ENCODE results near the gene DNAJB8. TPM values are rescaled to one million over a fixed set of nuclear protein-coding genes. Genes with fewer than 3 reads are reported as not detected.

The DNAJB8 gene
- total RNA-seq, 1 donor from 2014 or later = not detected

DNA sequence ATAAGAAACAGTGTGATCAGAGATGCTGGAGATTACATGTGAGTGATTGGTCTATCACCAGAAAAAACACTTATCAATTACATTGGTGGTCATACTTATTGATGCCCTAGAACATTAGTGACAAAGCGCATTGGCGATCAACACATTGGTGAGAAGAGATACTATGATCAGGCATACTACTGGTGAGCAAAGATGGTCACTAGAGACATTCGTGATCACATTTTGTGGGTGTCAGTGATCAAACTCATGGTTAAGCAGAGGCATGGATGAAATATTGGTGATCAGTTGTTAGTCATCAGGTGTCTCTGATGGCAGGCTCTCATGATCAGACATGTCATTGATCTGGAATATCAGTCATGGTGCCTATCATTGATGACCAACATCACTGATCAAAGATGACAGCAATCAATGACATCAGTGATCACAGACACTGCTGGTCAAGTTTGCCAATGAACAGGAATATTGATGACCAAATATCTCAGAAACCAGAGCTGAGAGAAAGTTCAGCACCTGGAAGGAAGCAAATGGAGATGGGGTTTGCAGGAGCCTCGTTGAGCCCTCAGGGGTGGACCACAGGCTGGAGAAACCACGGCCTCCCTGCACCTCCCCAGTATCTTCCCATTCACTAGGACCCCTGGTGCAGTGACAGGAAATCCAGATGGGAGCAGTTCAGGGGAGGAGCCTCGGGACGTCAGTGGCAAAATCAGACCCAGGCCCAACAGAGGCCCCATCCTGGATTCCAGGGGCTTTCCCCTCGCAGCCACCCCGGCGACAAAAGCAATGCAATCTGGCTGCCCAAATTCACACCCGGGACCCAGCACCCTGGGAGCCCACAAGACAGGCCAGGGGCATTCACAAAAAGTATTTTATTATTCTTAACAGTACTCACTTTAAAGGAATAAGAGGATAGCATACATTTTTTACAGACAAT lies 12.2 kb upstream of the DNAJB8 start:
- no peak for ATAC-seq
- Histone ChIP-seq H3K4me1 (peaks cover 23% of the 10 kb centered on the region), H3K36me3 (peaks cover 10% of the 10 kb centered on the region), H3K9me3 (no peaks in the 10 kb centered on the region), H3K27ac (no peak overlapping the region), H3K27me3 (ENCODE audit: low read depth) (peaks cover 44% of the 10 kb centered on the region), H3K4me3 (no peak overlapping the region)
- DNase-seq = no peak
- intact Hi-C loops (cut with DNase I) = no loop called here
- TF ChIP-seq, protein P1, sequence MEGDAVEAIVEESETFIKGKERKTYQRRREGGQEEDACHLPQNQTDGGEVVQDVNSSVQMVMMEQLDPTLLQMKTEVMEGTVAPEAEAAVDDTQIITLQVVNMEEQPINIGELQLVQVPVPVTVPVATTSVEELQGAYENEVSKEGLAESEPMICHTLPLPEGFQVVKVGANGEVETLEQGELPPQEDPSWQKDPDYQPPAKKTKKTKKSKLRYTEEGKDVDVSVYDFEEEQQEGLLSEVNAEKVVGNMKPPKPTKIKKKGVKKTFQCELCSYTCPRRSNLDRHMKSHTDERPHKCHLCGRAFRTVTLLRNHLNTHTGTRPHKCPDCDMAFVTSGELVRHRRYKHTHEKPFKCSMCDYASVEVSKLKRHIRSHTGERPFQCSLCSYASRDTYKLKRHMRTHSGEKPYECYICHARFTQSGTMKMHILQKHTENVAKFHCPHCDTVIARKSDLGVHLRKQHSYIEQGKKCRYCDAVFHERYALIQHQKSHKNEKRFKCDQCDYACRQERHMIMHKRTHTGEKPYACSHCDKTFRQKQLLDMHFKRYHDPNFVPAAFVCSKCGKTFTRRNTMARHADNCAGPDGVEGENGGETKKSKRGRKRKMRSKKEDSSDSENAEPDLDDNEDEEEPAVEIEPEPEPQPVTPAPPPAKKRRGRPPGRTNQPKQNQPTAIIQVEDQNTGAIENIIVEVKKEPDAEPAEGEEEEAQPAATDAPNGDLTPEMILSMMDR (IDR thresholded peaks at IDR 0.05) = no peak

DNA sequence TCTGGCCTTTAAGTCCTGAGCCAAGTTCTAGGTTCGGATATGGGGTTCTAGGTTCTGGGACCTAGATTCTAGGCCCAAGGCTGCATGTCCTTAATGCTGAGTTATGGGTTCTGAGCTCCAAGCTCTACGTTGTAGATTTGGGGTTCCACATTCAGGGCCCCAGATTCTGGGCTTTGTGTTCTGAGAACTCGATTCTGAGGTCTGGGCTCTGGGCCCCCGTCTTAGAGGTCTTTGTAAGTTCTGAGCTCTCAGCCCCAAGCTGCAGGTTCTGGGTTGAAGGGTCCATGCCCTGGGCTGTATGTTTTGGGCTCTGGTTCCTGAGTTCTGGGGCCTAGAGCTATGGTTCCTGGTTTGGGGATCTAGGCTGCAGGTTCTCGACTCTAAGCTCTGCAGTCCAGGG lies 10.0 kb upstream of the DNAJB8 start:
- intact Hi-C loops (cut with DNase I) = no loop called here
- Histone ChIP-seq H3K9me3 (no peaks in the 10 kb centered on the region), H3K27me3 (ENCODE audit: low read depth) (peaks cover 23% of the 10 kb centered on the region), H3K4me1 (peaks cover 10% of the 10 kb centered on the region), H3K27ac (no peak overlapping the region), H3K36me3 (peaks cover 10% of the 10 kb centered on the region), H3K4me3 (no peak overlapping the region)
- no peak for DNase-seq
- ATAC-seq = no peak
- TF ChIP-seq, protein P1 (IDR thresholded peaks at IDR 0.05) = no peak

DNA sequence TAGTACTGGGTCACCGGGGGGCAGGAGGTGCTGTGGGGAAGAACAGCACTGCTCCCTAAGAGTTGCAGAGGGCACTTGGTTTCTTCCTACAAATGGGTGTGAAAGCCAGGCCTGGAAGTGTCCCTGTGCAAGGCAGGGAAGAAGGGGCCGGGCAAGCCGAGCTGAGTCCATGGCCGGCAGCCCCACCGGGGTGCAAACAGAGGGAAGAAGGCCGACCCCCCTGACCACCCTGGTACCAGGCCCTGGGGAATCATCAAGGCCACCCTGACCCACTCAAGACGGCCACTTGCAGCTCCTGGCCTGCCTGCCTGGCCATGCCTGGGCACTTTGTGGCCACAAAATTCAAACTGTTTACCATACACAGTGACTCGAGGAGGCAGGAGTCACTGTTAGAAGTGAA lies 8.7 kb upstream of the DNAJB8 start:
- no peak for ATAC-seq
- H3K4me1 ChIP-seq = no peaks in the 10 kb centered on the region
- H3K9me3 ChIP-seq = no peaks in the 10 kb centered on the region
- DNase-seq = no peak
- no peak overlapping the region for H3K4me3 ChIP-seq
- no peak overlapping the region for H3K27ac ChIP-seq
- H3K36me3 ChIP-seq = peaks cover 5% of the 10 kb centered on the region
- peaks cover 10% of the 10 kb centered on the region for H3K27me3 ChIP-seq (ENCODE audit: low read depth)
- TF ChIP-seq, protein P1 (IDR thresholded peaks at IDR 0.05) = no peak
- intact Hi-C loops (cut with DNase I) = no loop called here

DNA sequence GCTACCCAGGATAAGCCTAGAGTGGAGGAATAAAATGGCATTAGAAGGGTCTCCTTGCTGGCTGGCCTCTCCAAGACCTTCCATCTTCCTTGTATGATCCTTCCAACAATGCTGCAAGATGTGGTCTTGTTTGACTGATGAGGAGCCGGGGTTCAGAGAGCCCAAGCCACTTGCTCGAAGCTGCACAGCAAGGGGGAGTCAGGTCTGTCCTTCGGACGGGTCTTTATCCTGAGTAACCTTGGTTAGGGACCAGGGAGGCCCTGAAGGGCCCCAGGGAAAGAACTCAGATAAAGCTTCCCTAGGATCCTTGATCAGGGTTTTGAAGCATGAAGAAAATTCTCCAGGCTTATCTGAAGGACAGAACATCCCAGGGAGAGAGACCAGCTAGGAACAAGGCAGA lies 7.0 kb upstream of the DNAJB8 start:
- H3K9me3 ChIP-seq = no peaks in the 10 kb centered on the region
- no peak overlapping the region for H3K27ac ChIP-seq
- peaks cover 8% of the 10 kb centered on the region for H3K27me3 ChIP-seq (ENCODE audit: low read depth)
- no peak overlapping the region for H3K4me3 ChIP-seq
- no peaks in the 10 kb centered on the region for H3K4me1 ChIP-seq
- H3K36me3 ChIP-seq = no peaks in the 10 kb centered on the region
- TF ChIP-seq, protein P1 (IDR thresholded peaks at IDR 0.05) = no peak
- intact Hi-C loops (cut with DNase I) = no loop called here
- ATAC-seq (no peak), DNase-seq (no peak)

- H3K27me3 ChIP-seq (ENCODE audit: low read depth) = peaks cover 11% of the 10 kb centered on the region
These were observed 6.5 kb upstream of the DNAJB8 start for GRCh38 chr3:128473180-128473519.

More at GRCh38 chr3:128473180-128473519, 6.5 kb upstream of the DNAJB8 start:
- Histone ChIP-seq H3K4me1 (no peaks in the 10 kb centered on the region), H3K27ac (no peak overlapping the region), H3K36me3 (no peaks in the 10 kb centered on the region), H3K9me3 (no peaks in the 10 kb centered on the region), H3K4me3 (no peak overlapping the region)
- TF ChIP-seq, protein P1 (IDR thresholded peaks at IDR 0.05) = no peak
- no peak for ATAC-seq
- DNase-seq = no peak
- intact Hi-C loops (cut with DNase I) = no loop called here
